Hepatic stellate cell (primary cell): ENCODE results near the gene GEN1.
"Not testable (repeated sequence)": the region's sequence is repeated elsewhere in the genome, so short reads cannot be mapped to it uniquely, and the experiment has no call there.

Source experiments
- DNase-seq: peaks from one replicate; pipeline ENCODE4 v3.0.0; 2011; ENCODE audit warnings: low spot score

The GEN1 gene

DNA sequence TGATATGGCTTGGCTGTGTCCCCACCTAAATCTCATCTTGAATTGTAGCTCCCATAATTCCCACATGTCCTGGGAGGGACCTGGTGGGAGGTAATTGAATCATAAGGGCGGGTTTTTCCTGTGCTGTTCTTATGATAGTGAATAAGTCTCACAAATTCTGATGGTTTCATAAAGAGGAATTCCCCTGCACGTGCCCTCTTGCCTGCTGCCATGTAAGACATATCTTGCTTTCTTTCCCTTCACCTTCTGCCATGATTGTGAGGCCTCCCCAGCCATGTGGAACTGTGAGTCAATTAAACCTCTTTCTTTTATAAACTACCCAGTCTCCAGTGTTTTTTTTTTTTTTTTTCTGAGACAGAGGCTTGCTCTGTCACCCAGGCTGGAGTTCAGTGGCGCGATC is 69.7 kb downstream of the GEN1 start:
- DNase-seq = not testable (repeated sequence)

GRCh38 chr2:17827316-17827715 is 73.4 kb downstream of the GEN1 start:
- no peak for DNase-seq

DNA sequence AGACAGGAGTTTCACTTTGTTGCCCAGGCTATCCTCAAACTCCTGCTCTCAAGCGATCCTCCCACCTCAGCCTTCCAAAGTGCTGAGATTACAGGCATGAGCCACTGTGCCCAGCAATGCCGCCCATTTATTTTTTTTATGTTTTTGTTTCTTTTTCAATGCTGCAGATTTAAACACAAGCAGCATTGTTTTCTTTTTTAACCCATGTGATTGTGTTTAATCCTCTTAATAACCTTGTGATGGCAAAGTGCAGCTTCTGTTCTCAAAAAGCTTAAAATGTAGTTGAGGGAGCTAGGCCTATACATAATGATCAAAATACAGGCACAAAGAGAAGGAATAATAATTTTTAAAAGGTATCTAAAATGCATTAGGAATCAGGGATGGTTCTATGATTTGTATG is 73.8 kb downstream of the GEN1 start:
- DNase-seq = no peak

- DNase-seq = peak; percentile 85
These were observed 76.4 kb downstream of the GEN1 start for GRCh38 chr2:17830053-17831034.

DNA sequence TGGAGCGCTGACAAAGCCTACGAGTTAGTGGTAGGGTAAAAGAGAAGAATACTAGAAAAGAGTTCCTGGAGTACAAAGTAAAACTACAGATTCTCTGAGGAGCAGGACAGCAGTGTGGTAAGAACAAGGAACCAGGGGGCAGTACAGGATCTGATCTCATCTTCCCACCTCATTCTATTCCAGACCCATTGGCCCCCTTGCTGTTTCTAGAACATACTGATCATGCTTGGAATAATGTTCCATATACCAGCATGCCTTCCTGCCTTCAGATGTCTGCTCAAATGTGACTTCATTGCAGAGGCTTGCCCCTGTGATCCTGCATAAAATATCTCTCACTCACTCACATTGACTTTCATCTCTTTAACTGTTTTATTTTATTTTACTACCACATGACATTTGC is 81.6 kb downstream of the GEN1 start:
- no peak for DNase-seq
